ENCODE results near the gene YARS2.

YARS2 gene

DNA sequence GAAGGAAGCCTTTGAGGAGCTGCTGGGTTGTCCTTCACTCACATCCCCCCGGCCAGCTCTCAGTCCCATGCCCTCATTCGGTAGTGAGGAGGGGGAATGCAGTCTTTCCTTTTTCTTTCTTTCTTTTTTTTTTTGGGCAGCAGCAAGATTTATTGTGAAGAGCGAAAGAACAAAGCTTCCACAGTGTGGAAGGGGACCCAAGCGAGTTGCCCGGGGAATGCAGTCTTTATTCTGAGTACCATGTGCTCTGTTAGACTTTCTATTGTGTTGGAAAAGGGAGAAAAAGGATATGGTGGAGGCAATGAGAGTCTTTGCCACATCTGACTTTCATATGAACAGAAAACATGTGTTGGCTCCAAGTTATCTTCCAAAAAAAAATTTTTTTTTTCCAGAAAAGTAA, 29.9 kb upstream of the YARS2 start:
- TF ChIP-seq CTCF (conservative IDR thresholded peaks at IDR 0.05) (no peak), ZFX (IDR thresholded peaks at IDR 0.05) (no peak)

GRCh38 chr12:32783029-32783428, 27.3 kb upstream of the YARS2 start:
- no peak overlapping the region for H3K27ac ChIP-seq
- TF ChIP-seq CTCF (conservative IDR thresholded peaks at IDR 0.05) (no peak), ZFX (IDR thresholded peaks at IDR 0.05) (no peak)

More for the DNA sequence above, 29.9 kb upstream of the YARS2 start:
- H3K27ac ChIP-seq, result no peak overlapping the region

GRCh38 chr12:32780071-32780470, 24.4 kb upstream of the YARS2 start:
- no peak overlapping the region for H3K27ac ChIP-seq
- TF ChIP-seq ZFX (IDR thresholded peaks at IDR 0.05) (no peak), CTCF (conservative IDR thresholded peaks at IDR 0.05) (no peak)

GRCh38 chr12:32777691-32778175, 22.0 kb upstream of the YARS2 start:
- H3K27ac ChIP-seq, result no peak overlapping the region
- TF ChIP-seq CTCF (conservative IDR thresholded peaks at IDR 0.05) (no peak), ZFX (IDR thresholded peaks at IDR 0.05) (no peak)

GRCh38 chr12:32777159-32777558, 21.5 kb upstream of the YARS2 start:
- no peak overlapping the region for H3K27ac ChIP-seq
- TF ChIP-seq ZFX (IDR thresholded peaks at IDR 0.05) (no peak), CTCF (conservative IDR thresholded peaks at IDR 0.05) (no peak)

DNA sequence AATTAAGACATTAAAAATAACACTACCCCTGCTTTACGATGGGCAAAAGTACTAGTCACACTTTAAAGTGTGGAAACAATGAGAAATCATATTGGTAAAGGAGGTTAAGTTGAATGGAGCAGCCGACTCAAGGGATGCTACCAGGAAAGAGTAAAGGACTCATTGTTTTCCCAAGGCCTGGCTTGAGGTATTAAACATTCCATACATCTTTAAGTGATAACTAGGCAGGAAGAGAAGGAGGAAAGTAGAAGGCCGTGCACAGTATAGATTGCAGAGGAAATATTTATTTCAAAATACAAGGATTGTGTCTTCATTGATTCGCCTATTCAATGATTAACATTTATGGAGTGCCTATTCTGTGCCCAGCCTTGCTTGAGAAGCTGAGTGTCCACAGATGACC, 20.6 kb upstream of the YARS2 start:
- H3K27ac ChIP-seq, result no peak overlapping the region
- TF ChIP-seq ZFX (IDR thresholded peaks at IDR 0.05) (no peak), CTCF (conservative IDR thresholded peaks at IDR 0.05) (no peak)

- H3K27ac ChIP-seq, result no peak overlapping the region
- TF ChIP-seq ZFX (IDR thresholded peaks at IDR 0.05) (no peak), CTCF (conservative IDR thresholded peaks at IDR 0.05) (no peak)
These were observed 18.0 kb upstream of the YARS2 start for GRCh38 chr12:32773691-32774090.
